HEK293 (cell line): ENCODE measurements around the gene INPP5A.

Source experiments
- CTCF ChIA-PET: fragments of 350-600 bp; formaldehyde crosslinking; extraction: SDS; loops from one replicate; lab custom pipeline; 2021; ENCODE audit warnings: antibody characterized with exemption; lab: Yijun Ruan, JAX
- POLR2A ChIA-PET: fragments of 300-600 bp; formaldehyde crosslinking; extraction: SDS; loops from one replicate; lab custom pipeline; 2020; ENCODE audit warnings: antibody characterized with exemption, inconsistent platforms; lab: Yijun Ruan, JAX
- H3K27ac ChIP-seq: fragments of 200-500 bp; sonication (Bioruptor generic); 2 replicates; pipeline ENCODE4 v1.5.1; 2014; ENCODE audit warnings: low read depth, low read length, control low read depth, inconsistent platforms; ENCODE audit errors: extremely low read depth
- H3K36me3 ChIP-seq, 2 experiments: fragments of 200-500 bp in 1 of 2; sonication (Bioruptor generic) in 1 of 2; 1 replicate in 1 of 2; 2 replicates in 1 of 2; pipeline ENCODE4 v1.5.1; 2014 to 2017; ENCODE audit warnings: inconsistent platforms in 2 of 2, low read length in 2 of 2; ENCODE audit not compliant: control insufficient read depth in 2 of 2, insufficient read depth in 1 of 2
- H3K4me1 ChIP-seq: fragments of 200-500 bp; sonication (Bioruptor generic); 2 replicates; pipeline ENCODE4 v1.5.1; 2014; ENCODE audit warnings: mild to moderate bottlenecking, low read length, inconsistent platforms; ENCODE audit not compliant: control insufficient read depth, insufficient read depth
- H3K4me3 ChIP-seq: 2 replicates; pipeline ENCODE4 v1.5.1; 2011; ENCODE audit warnings: low read depth, mild to moderate bottlenecking, control low read depth, low read length, moderate library complexity
- H3K9me3 ChIP-seq: fragments of 200-500 bp; sonication (Bioruptor generic); 2 replicates; pipeline ENCODE4 v1.5.1; 2014; ENCODE audit warnings: low read depth, low read length, inconsistent platforms; ENCODE audit not compliant: control insufficient read depth, insufficient read depth
- HOXA7 ChIP-seq: sonication (generic); formaldehyde crosslinking; IDR thresholded peaks from 2 replicates; pipeline ENCODE4 v1.8.1; 2022; ENCODE audit warnings: missing genetic modification reagents, borderline replicate concordance
- KLF7 ChIP-seq: fragments of 450-650 bp; formaldehyde crosslinking; IDR thresholded peaks from 2 replicates; pipeline ENCODE4 v1.5.1; 2016; ENCODE audit warnings: missing biosample characterization, missing genetic modification characterization, borderline replicate concordance
- PATZ1 ChIP-seq: fragments of 450-650 bp; formaldehyde crosslinking; IDR thresholded peaks from 2 replicates; pipeline ENCODE4 v1.5.1; 2016; ENCODE audit warnings: missing biosample characterization, missing genetic modification characterization
- YY1 ChIP-seq: fragments of 450-650 bp; formaldehyde crosslinking; IDR thresholded peaks from 2 replicates; pipeline ENCODE4 v1.5.1; 2018; ENCODE audit warnings: missing biosample characterization, missing genetic modification characterization
- ZBTB48 ChIP-seq: fragments of 450-650 bp; formaldehyde crosslinking; IDR thresholded peaks from 2 replicates; pipeline ENCODE4 v1.5.1; 2016; ENCODE audit warnings: missing biosample characterization, missing genetic modification characterization
- ZNF114 ChIP-seq: fragments of 450-650 bp; formaldehyde crosslinking; IDR thresholded peaks from 2 replicates; pipeline ENCODE4 v1.5.0; 2017; ENCODE audit warnings: missing biosample characterization, missing genetic modification characterization
- ZNF175 ChIP-seq: fragments of 450-650 bp; formaldehyde crosslinking; IDR thresholded peaks from 2 replicates; pipeline ENCODE4 v1.5.1; 2016; ENCODE audit warnings: missing biosample characterization, missing genetic modification characterization
- ZNF202 ChIP-seq: fragments of 450-650 bp; formaldehyde crosslinking; IDR thresholded peaks from 2 replicates; pipeline ENCODE4 v1.5.1; 2016; ENCODE audit warnings: missing biosample characterization, missing genetic modification characterization, borderline replicate concordance
- ZNF280C ChIP-seq: fragments of 450-650 bp; formaldehyde crosslinking; IDR thresholded peaks from 2 replicates; pipeline ENCODE4 v1.5.1; 2016; ENCODE audit warnings: missing biosample characterization, missing genetic modification characterization
- ZNF292 ChIP-seq: fragments of 450-650 bp; formaldehyde crosslinking; IDR thresholded peaks from 2 replicates; pipeline ENCODE4 v1.5.1; 2016; ENCODE audit warnings: low read depth, missing biosample characterization, missing genetic modification characterization, borderline replicate concordance
- ZNF350 ChIP-seq: fragments of 450-650 bp; formaldehyde crosslinking; IDR thresholded peaks from 2 replicates; pipeline ENCODE4 v1.5.0; 2017; ENCODE audit warnings: missing biosample characterization, mild to moderate bottlenecking, missing genetic modification characterization
- ZNF544 ChIP-seq: fragments of 450-650 bp; formaldehyde crosslinking; IDR thresholded peaks from 2 replicates; pipeline ENCODE4 v1.5.0; 2017; ENCODE audit warnings: missing biosample characterization, missing genetic modification characterization
- ZNF664 ChIP-seq: fragments of 450-650 bp; formaldehyde crosslinking; IDR thresholded peaks from 2 replicates; pipeline ENCODE4 v1.5.1; 2016; ENCODE audit warnings: missing biosample characterization, missing genetic modification characterization
- ZNF747 ChIP-seq: fragments of 450-650 bp; formaldehyde crosslinking; IDR thresholded peaks from 2 replicates; pipeline ENCODE4 v1.5.1; 2016; ENCODE audit warnings: missing biosample characterization, missing genetic modification characterization
- ZNF837 ChIP-seq: fragments of 450-650 bp; formaldehyde crosslinking; IDR thresholded peaks from 2 replicates; pipeline ENCODE4 v1.5.1; 2016; ENCODE audit warnings: missing biosample characterization, missing genetic modification characterization
- ZSCAN16 ChIP-seq: fragments of 450-650 bp; formaldehyde crosslinking; IDR thresholded peaks from 2 replicates; pipeline ENCODE4 v1.5.1; 2016; ENCODE audit warnings: missing biosample characterization, missing genetic modification characterization
- ZSCAN23 ChIP-seq: fragments of 450-650 bp; formaldehyde crosslinking; IDR thresholded peaks from 2 replicates; pipeline ENCODE4 v1.5.1; 2016; ENCODE audit warnings: missing biosample characterization, missing genetic modification characterization
- TF ChIP-seq, protein P1 (sequence below): fragments of 450-650 bp; formaldehyde crosslinking; IDR thresholded peaks from 2 replicates; pipeline ENCODE4; 2016; ENCODE audit warnings: missing biosample characterization, missing genetic modification characterization
- TF ChIP-seq, protein P2 (sequence below): fragments of 450-650 bp; formaldehyde crosslinking; IDR thresholded peaks from 2 replicates; pipeline ENCODE4 v1.5.1; 2016; ENCODE audit warnings: missing biosample characterization, missing genetic modification characterization
- TF ChIP-seq, protein P3 (sequence below): fragments of 450-650 bp; formaldehyde crosslinking; IDR thresholded peaks from 2 replicates; pipeline ENCODE4 v1.5.1; 2016; ENCODE audit warnings: missing biosample characterization, missing genetic modification characterization

Gene INPP5A

GRCh38 chr10:132815168-132815857 is 277.7 kb downstream of the INPP5A start:
- no peaks in the 10 kb centered on the region for H3K36me3 ChIP-seq
- POLR2A ChIA-PET: no interaction called here
- no peaks in the 10 kb centered on the region for H3K4me1 ChIP-seq
- no peaks in the 10 kb centered on the region for H3K9me3 ChIP-seq
- H3K27ac ChIP-seq: no peak overlapping the region
- H3K4me3 ChIP-seq: no peak overlapping the region
- no peak for TF ChIP-seq PATZ1
- TF ChIP-seq ZNF292 (tag by site-specific recombination): no peak
- TF ChIP-seq ZBTB48: no peak
- CTCF ChIA-PET: interaction anchor here (0.7 to 1.8 kb wide), 3 partner anchors 12 to 23 kb away, joined by 3 to 5 read pairs (median 4); no protein-coding TSS in a partner anchor

GRCh38 chr10:132816718-132817117 is 279.1 kb downstream of the INPP5A start:
- POLR2A ChIA-PET: no interaction called here
- Histone ChIP-seq H3K4me1 (no peaks in the 10 kb centered on the region), H3K9me3 (no peaks in the 10 kb centered on the region), H3K4me3 (no peak overlapping the region), H3K27ac (no peak overlapping the region), H3K36me3 (no peaks in the 10 kb centered on the region)
- CTCF ChIA-PET: interaction anchor here (0.7 to 1.8 kb wide), 3 partner anchors 14 to 24 kb away, joined by 3 to 5 read pairs (median 3); no protein-coding TSS in a partner anchor
- TF ChIP-seq PATZ1: no peak
- no peak for TF ChIP-seq HOXA7
- TF ChIP-seq, protein P1, sequence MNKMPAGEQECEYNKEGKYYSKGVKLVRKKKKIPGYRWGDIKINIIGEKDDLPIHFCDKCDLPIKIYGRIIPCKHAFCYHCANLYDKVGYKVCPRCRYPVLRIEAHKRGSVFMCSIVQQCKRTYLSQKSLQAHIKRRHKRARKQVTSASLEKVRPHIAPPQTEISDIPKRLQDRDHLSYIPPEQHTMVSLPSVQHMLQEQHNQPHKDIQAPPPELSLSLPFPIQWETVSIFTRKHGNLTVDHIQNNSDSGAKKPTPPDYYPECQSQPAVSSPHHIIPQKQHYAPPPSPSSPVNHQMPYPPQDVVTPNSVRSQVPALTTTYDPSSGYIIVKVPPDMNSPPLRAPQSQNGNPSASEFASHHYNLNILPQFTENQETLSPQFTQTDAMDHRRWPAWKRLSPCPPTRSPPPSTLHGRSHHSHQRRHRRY (tag by site-specific recombination): no peak
- TF ChIP-seq, protein P2, sequence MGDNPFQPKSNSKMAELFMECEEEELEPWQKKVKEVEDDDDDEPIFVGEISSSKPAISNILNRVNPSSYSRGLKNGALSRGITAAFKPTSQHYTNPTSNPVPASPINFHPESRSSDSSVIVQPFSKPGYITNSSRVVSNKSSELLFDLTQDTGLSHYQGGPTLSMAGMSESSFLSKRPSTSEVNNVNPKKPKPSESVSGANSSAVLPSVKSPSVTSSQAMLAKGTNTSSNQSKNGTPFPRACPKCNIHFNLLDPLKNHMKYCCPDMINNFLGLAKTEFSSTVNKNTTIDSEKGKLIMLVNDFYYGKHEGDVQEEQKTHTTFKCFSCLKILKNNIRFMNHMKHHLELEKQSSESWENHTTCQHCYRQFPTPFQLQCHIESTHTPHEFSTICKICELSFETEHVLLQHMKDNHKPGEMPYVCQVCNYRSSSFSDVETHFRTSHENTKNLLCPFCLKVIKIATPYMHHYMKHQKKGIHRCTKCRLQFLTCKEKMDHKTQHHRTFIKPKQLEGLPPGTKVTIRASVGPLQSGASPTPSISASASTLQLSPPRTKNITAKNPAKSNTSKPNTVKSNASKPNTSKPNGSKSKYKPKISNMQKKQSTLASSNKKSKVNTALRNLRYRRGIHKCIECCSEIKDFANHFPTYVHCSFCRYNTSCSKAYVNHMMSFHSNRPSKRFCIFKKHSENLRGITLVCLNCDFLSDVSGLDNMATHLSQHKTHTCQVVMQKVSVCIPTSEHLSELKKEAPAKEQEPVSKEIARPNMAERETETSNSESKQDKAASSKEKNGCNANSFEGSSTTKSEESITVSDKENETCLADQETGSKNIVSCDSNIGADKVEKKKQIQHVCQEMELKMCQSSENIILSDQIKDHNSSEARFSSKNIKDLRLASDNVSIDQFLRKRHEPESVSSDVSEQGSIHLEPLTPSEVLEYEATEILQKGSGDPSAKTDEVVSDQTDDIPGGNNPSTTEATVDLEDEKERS (tag by site-specific recombination): no peak
- no peak for TF ChIP-seq ZNF544
- TF ChIP-seq ZSCAN23 (tag by site-specific recombination): no peak
- no peak for TF ChIP-seq ZNF202 (tag by site-specific recombination)
- TF ChIP-seq ZNF837 (tag by site-specific recombination): no peak
- TF ChIP-seq ZNF175 (tag by site-specific recombination): no peak
- TF ChIP-seq, protein P3, sequence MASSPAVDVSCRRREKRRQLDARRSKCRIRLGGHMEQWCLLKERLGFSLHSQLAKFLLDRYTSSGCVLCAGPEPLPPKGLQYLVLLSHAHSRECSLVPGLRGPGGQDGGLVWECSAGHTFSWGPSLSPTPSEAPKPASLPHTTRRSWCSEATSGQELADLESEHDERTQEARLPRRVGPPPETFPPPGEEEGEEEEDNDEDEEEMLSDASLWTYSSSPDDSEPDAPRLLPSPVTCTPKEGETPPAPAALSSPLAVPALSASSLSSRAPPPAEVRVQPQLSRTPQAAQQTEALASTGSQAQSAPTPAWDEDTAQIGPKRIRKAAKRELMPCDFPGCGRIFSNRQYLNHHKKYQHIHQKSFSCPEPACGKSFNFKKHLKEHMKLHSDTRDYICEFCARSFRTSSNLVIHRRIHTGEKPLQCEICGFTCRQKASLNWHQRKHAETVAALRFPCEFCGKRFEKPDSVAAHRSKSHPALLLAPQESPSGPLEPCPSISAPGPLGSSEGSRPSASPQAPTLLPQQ: no peak
- TF ChIP-seq ZSCAN16 (tag by site-specific recombination): no peak
- TF ChIP-seq ZNF350 (tag by site-specific recombination): no peak
- TF ChIP-seq YY1 (tag by site-specific recombination): no peak
- no peak for TF ChIP-seq ZNF747 (tag by site-specific recombination)
- TF ChIP-seq ZNF664 (tag by site-specific recombination): no peak
- TF ChIP-seq ZNF114 (tag by site-specific recombination): no peak
- TF ChIP-seq KLF7 (tag by site-specific recombination): no peak
- no peak for TF ChIP-seq ZNF280C
